Activated CD8-positive, alpha-beta T cell treated with anti-CD3 and anti-CD28 coated beads, Interleukin-2, amount 10 ng/mL, durations not matched to agents 7 days and 5 days (primary cell): Measurements from ENCODE around the gene ELL2. TPM values are rescaled to one million over a fixed set of nuclear protein-coding genes. Genes with fewer than 3 reads are reported as not detected.

Experiments used
- ATAC-seq: fragments of 150-1000 bp; cut with Tn5 transposase; one replicate; pipeline ENCODE4 v1.10.0; 2021; ENCODE audit warnings: moderate library complexity
- CTCF ChIA-PET: fragments of 350-600 bp; sonication (Branson Sonifier 250); formaldehyde crosslinking; loops from one replicate; lab custom pipeline; 2021; ENCODE audit warnings: antibody characterized with exemption; lab: Charles Lee
- POLR2A ChIA-PET: fragments of 350-600 bp; sonication (Branson Sonifier 250); formaldehyde crosslinking; loops from one replicate; lab custom pipeline; 2021; ENCODE audit warnings: antibody characterized with exemption; lab: Charles Lee
- DNase-seq: peaks from one replicate; pipeline ENCODE4 v3.0.0-alpha.2; 2020
- H3K27ac Mint-ChIP-seq: one replicate; pipeline ENCODE4 v1.8.0; 2021; ENCODE audit warnings: mild to moderate bottlenecking, mixed read lengths
- H3K27me3 Mint-ChIP-seq: one replicate; pipeline ENCODE4 v1.8.0; 2021; ENCODE audit warnings: low read depth, mixed read lengths
- H3K36me3 Mint-ChIP-seq: one replicate; pipeline ENCODE4 v1.8.0; 2021; ENCODE audit warnings: low read depth, mixed read lengths
- H3K4me1 Mint-ChIP-seq: one replicate; pipeline ENCODE4 v1.8.0; 2021; ENCODE audit warnings: low read depth, mixed read lengths
- H3K4me3 Mint-ChIP-seq: one replicate; pipeline ENCODE4 v1.8.0; 2021; ENCODE audit warnings: mild to moderate bottlenecking, mixed read lengths
- H3K9me3 Mint-ChIP-seq: one replicate; pipeline ENCODE4 v1.8.0; 2022; ENCODE audit warnings: mixed read lengths; ENCODE audit not compliant: insufficient read depth
- total RNA-seq, 2 experiments: library from RNA; stranded (reverse); gene quantifications; one replicate each; pipeline ENCODE4 v1.2.3, GENCODE V29; 2021

Gene ELL2
- total RNA-seq, 2 experiments from 2014 or later: 11.0 to 11.1 TPM

DNA sequence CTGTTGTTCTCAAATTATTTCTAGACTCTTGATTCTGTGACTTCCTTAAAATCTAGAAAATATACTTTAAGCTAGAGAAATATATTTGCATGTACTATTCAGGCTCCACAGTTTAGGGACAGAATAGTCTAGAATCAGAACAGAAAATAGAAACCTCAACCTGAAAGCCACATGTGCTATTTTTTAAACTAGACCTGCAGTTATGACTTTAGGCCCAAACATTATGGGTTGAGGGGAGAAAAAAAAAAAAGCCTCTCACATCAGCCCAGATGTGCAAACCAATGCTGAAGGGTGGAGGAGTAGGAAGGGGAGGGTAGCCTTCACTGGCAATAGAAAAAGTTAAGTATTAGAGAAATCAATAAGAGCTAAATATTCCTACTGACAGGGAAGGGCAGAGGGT lies 35.7 kb downstream of the ELL2 start:
- no peak for ATAC-seq
- H3K4me1 Mint-ChIP-seq: peaks cover 50% of the 10 kb centered on the region
- POLR2A ChIA-PET: interaction anchor here (1.9 kb wide), 1 partner anchor 10 kb away, joined by 6 read pairs; no protein-coding TSS in a partner anchor

DNA sequence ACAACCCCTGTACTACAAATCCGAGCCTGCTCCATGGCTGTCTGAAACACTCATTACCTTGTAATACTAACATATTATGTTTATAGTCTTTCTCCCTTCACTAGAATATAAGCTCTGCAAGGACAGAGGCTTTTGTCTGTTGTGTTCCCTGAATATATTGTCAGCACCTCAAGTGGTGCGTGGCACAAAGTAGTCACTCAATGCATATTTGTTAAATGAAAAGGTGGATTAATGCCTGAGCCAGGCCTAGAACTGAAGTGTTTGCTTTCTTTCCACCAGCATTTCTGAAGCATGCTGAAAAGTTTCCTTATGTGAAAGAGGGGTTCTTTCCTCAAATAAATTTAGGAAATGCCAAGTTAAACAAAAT lies 36.3 kb downstream of the ELL2 start:
- CTCF ChIA-PET: interaction anchor here (0.9 to 1.3 kb wide), 3 partner anchors 11 to 32 kb away, joined by 3 to 5 read pairs (median 3); no protein-coding TSS in a partner anchor
- Mint-ChIP-seq H3K4me1 (peaks cover 50% of the 10 kb centered on the region), H3K27me3 (no peaks in the 10 kb centered on the region), H3K4me3 (no peak overlapping the region), H3K27ac (no peak overlapping the region), H3K36me3 (no peaks in the 10 kb centered on the region), H3K9me3 (no peaks in the 10 kb centered on the region)
- ATAC-seq: no peak
- no peak for DNase-seq
- POLR2A ChIA-PET: interaction anchor here (1.9 kb wide), 1 partner anchor 9 kb away, joined by 6 read pairs; no protein-coding TSS in a partner anchor

More for the DNA sequence above, 35.7 kb downstream of the ELL2 start:
- Mint-ChIP-seq H3K27ac (no peak overlapping the region), H3K4me3 (no peak overlapping the region), H3K27me3 (no peaks in the 10 kb centered on the region), H3K9me3 (no peaks in the 10 kb centered on the region), H3K36me3 (peaks cover 3% of the 10 kb centered on the region)
- DNase-seq: no peak
- CTCF ChIA-PET: interaction anchor here (0.9 to 1.3 kb wide), 3 partner anchors 12 to 33 kb away, joined by 3 to 5 read pairs (median 3); no protein-coding TSS in a partner anchor

DNA sequence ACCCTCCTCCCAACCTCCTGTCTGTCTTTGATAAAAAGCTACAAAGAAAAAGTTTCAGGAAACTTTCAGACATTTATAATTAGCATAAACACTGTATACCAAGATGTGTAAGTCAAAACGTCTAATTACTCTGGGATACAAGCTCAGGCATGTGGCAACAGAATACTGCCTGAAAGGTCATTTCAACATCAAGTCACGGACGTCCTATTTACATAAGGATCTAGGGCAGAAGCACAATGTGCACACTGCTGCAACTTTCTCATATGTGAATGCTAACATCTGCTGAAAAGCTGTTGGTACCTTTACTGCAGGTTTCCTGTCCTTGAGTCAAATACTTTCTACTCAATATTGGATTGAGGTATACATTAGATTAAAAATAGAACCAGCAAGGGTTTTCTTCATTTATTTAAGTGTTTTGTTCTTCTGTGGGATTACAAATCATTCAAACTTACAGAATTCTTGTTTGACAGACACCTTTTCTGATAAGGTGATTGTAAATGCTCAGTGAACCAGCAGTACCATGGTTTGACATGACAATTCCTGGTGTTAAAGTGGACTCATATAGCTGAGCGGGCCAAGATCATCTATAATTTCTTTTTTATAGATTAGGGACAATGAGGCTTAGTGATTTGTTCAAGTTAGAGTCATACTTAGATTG lies 36.8 kb downstream of the ELL2 start:
- H3K9me3 Mint-ChIP-seq: no peaks in the 10 kb centered on the region
- ATAC-seq (no peak), DNase-seq (no peak)
- H3K4me3 Mint-ChIP-seq: no peak overlapping the region
- no peaks in the 10 kb centered on the region for H3K27me3 Mint-ChIP-seq
- CTCF ChIA-PET: interaction anchor here (1.0 to 1.4 kb wide), 3 partner anchors 11 to 32 kb away, joined by 3 read pairs; no protein-coding TSS in a partner anchor
- POLR2A ChIA-PET: interaction anchor here (0.6 to 1.9 kb wide), 3 partner anchors 9 to 49 kb away, joined by 3 to 6 read pairs (median 3); no protein-coding TSS in a partner anchor
- H3K36me3 Mint-ChIP-seq: no peaks in the 10 kb centered on the region
- no peak overlapping the region for H3K27ac Mint-ChIP-seq
- peaks cover 50% of the 10 kb centered on the region for H3K4me1 Mint-ChIP-seq

DNA sequence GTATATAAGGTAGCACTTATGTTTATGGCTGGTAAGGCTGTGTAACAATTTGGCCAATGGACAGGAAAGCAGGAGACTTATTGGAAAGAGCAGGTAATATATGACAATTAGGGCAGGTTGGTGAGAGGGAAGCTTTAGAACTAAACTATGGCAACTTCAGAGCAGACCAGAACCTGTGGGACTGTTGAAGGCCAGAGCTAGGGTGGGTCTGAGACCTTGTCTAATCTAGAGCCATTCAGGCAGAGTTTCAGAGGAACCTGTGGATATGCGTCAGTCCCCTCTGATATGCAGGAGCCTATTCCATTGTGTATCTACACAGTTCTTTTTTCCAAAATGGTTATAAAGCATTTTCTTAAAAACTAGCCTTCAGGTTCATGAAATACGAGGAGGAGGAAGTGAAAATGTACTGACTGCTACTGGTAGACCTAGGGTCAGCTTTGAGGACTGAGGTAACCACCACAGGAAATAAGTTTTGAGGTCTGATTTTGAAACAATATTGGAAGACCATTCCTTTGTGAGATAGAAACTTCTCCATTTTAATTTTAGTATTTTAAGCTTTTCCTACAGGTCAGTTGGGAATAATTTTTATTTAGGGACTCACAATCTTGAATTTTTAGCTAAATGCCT lies 37.6 kb downstream of the ELL2 start:
- no peak for ATAC-seq
- CTCF ChIA-PET: interaction anchor here (1.4 kb wide), 2 partner anchors 20 to 31 kb away, joined by 3 read pairs; no protein-coding TSS in a partner anchor
- POLR2A ChIA-PET: interaction anchor here (0.6 to 1.0 kb wide), 2 partner anchors 10 to 50 kb away, joined by 3 read pairs; no protein-coding TSS in a partner anchor

DNA sequence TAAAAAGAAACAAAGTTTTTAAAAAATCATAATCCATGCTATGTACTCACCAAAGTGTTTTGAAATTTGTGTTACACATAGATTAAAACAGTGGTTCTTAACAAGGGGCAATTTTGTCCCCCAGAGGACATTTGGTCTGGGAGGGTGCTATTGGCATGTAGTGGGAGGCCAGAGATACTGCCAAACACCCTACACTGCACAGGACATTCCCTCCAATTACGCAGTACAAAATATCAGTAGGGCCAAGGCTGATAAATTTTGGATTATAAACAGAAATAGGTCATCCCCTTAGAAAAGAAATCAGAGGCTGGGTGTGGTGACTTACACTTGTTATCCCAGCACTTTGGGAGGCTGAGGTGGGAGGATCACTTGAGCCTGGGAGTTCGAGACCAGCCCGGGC lies 38.9 kb downstream of the ELL2 start:
- H3K36me3 Mint-ChIP-seq: no peaks in the 10 kb centered on the region
- H3K9me3 Mint-ChIP-seq: no peaks in the 10 kb centered on the region
- no peak overlapping the region for H3K4me3 Mint-ChIP-seq
- ChIA-PET CTCF (interaction anchor here (0.8 to 1.2 kb wide), 2 partner anchors 10 kb away, joined by 3 to 4 read pairs; no protein-coding TSS in a partner anchor), POLR2A (no interaction called here)
- DNase-seq (no peak), ATAC-seq (no peak)
- peaks cover 37% of the 10 kb centered on the region for H3K4me1 Mint-ChIP-seq
- H3K27me3 Mint-ChIP-seq: no peaks in the 10 kb centered on the region
- H3K27ac Mint-ChIP-seq: no peak overlapping the region

More for the DNA sequence above, 37.6 kb downstream of the ELL2 start:
- no peak overlapping the region for H3K4me3 Mint-ChIP-seq
- no peaks in the 10 kb centered on the region for H3K27me3 Mint-ChIP-seq
- no peak overlapping the region for H3K27ac Mint-ChIP-seq
- peaks cover 43% of the 10 kb centered on the region for H3K4me1 Mint-ChIP-seq
- DNase-seq: no peak
- no peaks in the 10 kb centered on the region for H3K9me3 Mint-ChIP-seq
- no peaks in the 10 kb centered on the region for H3K36me3 Mint-ChIP-seq

DNA sequence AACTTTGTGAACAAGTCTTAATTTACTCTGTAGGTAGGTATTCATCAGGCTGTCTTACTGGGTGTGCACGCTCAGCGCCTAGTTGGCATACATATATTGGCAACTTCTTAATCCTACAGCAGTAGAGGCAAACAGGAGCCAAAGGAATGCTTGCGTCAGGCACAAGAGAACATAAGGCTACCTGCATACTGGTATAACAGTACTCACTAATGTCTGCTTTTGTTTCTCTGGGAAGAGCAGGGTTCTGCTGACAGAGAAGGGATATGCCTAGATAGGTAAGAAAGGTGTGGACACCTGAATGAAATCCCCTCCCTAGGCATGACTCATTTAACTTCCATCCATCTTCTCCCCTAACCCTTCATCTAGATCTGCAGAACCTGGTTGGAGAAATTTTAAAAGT lies 40.1 kb downstream of the ELL2 start:
- no peak overlapping the region for H3K4me3 Mint-ChIP-seq
- peaks cover 46% of the 10 kb centered on the region for H3K4me1 Mint-ChIP-seq
- no peaks in the 10 kb centered on the region for H3K27me3 Mint-ChIP-seq
- ATAC-seq (no peak), DNase-seq (no peak)
- POLR2A ChIA-PET: no interaction called here
- CTCF ChIA-PET: interaction anchor here (1.2 kb wide), 1 partner anchor 9 kb away, joined by 4 read pairs; no protein-coding TSS in a partner anchor
- H3K36me3 Mint-ChIP-seq: no peaks in the 10 kb centered on the region
- H3K27ac Mint-ChIP-seq: no peak overlapping the region
- no peaks in the 10 kb centered on the region for H3K9me3 Mint-ChIP-seq

DNA sequence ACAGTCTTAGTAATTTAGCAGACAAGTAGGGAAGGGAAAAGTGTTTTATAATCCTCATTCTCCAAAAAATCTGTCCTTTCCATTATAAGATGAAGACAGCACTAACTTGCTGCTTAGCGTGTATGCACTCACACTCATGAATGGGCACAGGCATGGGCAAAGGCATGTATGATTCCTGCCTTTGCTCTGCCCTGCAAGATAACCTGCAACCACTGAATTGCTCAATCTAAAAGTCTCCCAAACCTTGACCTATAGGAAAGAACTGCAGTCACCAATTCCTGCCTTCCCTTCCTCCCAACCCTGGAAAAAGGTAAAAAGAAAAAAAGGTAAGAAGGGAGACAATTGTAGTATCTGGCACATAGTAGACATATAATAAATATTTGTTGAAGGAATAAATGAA lies 40.8 kb downstream of the ELL2 start:
- Mint-ChIP-seq H3K27me3 (no peaks in the 10 kb centered on the region), H3K27ac (no peak overlapping the region), H3K9me3 (no peaks in the 10 kb centered on the region), H3K4me3 (no peak overlapping the region), H3K36me3 (no peaks in the 10 kb centered on the region), H3K4me1 (peaks cover 49% of the 10 kb centered on the region)
- POLR2A ChIA-PET: no interaction called here
- DNase-seq (no peak), ATAC-seq (no peak)
- CTCF ChIA-PET: no interaction called here

DNA sequence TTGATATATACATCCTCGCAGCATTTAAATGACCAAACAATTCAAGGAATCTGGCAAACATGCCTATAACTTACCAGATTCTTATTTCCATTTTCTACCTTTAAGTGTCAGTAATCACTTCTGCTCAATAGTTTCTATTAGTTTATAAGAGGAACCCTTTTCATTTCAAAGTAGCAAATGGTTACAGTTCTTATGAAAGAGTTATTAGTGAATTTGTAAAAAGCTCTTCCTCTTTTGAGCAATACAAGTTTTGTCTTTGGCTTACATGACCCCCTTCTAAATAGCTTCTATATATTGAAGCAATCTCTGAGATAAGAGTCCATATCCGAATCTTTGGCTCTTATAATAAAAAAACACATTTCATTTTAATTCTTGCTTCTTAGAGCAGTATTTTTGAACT lies 42.0 kb downstream of the ELL2 start:
- ChIA-PET POLR2A (no interaction called here), CTCF (interaction anchor here (0.7 to 0.9 kb wide), 2 partner anchors 15 to 60 kb away, joined by 3 read pairs; no protein-coding TSS in a partner anchor)
- Mint-ChIP-seq H3K9me3 (no peaks in the 10 kb centered on the region), H3K4me1 (peaks cover 46% of the 10 kb centered on the region), H3K4me3 (no peak overlapping the region), H3K27me3 (no peaks in the 10 kb centered on the region), H3K27ac (no peak overlapping the region), H3K36me3 (peaks cover 2% of the 10 kb centered on the region)
- ATAC-seq (no peak), DNase-seq (no peak)

DNA sequence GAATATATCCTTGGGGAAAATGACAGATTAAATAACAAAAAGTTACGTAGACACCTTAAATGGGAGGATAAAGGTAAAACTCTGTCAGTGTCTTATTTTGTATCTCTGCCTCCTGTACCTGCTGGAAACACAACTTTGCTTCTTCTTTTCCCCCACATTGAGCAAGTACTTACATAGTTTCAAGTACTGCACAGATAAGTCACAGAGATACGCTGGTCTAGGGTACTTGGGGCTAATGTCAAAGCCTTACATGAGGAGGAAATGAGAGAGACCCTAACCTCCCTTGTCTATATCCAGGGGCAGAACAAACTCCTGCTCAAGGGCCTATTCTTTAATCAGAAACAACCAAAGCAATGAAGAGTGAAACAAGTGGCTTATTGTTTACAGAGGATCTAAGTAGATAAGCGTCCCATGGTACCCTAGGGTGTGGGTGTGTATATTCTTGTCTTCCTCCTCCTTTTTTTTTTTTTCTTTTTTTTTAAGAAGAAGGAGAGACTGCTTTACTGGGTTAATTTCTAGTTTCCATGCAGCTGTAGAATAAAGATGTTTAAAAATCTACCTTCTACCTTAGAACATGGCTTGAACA lies 43.1 kb downstream of the ELL2 start:
- ChIA-PET POLR2A (no interaction called here), CTCF (interaction anchor here (0.5 to 0.6 kb wide), 2 partner anchors 29 to 59 kb away, joined by 3 read pairs; no protein-coding TSS in a partner anchor)
- Mint-ChIP-seq H3K9me3 (no peaks in the 10 kb centered on the region), H3K27me3 (no peaks in the 10 kb centered on the region), H3K4me1 (peaks cover 36% of the 10 kb centered on the region), H3K27ac (no peak overlapping the region), H3K36me3 (peaks cover 2% of the 10 kb centered on the region), H3K4me3 (no peak overlapping the region)
- ATAC-seq: no peak
- no peak for DNase-seq

DNA sequence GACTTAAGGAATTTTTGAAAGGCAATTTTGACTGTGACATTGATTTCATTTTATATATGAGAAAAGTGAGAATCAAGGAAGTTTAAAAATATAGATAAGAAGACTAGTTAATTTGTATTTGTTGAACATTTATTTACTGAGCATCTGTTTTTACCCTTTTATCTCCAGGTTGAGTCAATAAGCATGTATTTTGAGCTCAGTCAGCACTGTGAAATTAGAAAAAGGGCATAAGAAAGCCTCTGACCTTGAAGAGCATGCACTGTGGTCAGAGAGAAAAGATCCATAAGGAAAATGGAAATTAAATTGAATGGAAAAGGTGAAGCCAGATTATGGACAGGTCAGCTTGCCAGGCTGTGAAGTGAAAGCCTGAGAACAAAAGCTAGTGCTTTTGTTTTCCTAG lies 44.4 kb downstream of the ELL2 start:
- H3K4me1 Mint-ChIP-seq: peaks cover 32% of the 10 kb centered on the region
- DNase-seq (no peak), ATAC-seq (no peak)
- no peak overlapping the region for H3K4me3 Mint-ChIP-seq
- H3K36me3 Mint-ChIP-seq: peaks cover 2% of the 10 kb centered on the region
- no peak overlapping the region for H3K27ac Mint-ChIP-seq
- no peaks in the 10 kb centered on the region for H3K9me3 Mint-ChIP-seq
- ChIA-PET POLR2A (no interaction called here), CTCF (interaction anchor here (0.9 to 1.5 kb wide), 2 partner anchors 18 to 24 kb away, joined by 4 read pairs; no protein-coding TSS in a partner anchor)
- no peaks in the 10 kb centered on the region for H3K27me3 Mint-ChIP-seq

DNA sequence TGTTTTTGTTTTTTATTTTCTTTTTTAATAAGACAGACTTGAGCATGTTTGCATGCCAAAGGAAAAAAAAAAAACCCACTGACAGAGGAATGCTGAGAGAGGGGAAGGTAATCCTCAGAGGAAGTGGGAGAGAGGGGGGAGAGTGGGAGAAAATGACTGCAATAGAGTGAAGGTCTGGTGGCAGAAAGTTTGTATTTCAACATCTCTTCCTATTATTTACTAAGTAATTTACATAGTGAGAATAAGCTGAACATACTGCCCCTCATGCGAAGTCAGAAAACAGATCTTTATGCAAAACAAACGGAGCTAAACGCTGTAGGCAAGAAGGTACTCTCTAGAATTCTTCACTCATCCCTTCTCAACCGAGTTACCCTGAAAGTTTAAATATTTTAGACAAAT lies 45.0 kb downstream of the ELL2 start:
- ATAC-seq (no peak), DNase-seq (no peak)
- ChIA-PET POLR2A (interaction anchor here (1.2 to 1.5 kb wide), 2 partner anchors 9 to 17 kb away, joined by 4 to 6 read pairs; no protein-coding TSS in a partner anchor), CTCF (interaction anchor here (1.2 to 1.5 kb wide), 2 partner anchors 24 to 45 kb away, joined by 4 read pairs; partner anchors contain the start of gene ELL2)
- H3K27me3 Mint-ChIP-seq: no peaks in the 10 kb centered on the region
- H3K9me3 Mint-ChIP-seq: no peaks in the 10 kb centered on the region
- peaks cover 2% of the 10 kb centered on the region for H3K36me3 Mint-ChIP-seq
- H3K27ac Mint-ChIP-seq: no peak overlapping the region
- H3K4me3 Mint-ChIP-seq: no peak overlapping the region
- peaks cover 32% of the 10 kb centered on the region for H3K4me1 Mint-ChIP-seq
